ENCODE measurements around the gene RHOT2. TPM values are rescaled to one million over a fixed set of nuclear protein-coding genes. Genes with fewer than 3 reads are reported as not detected.
A peak's percentile ranks its signal among the peaks of the same experiment; 100 is the strongest.

The RHOT2 gene
- polyA plus RNA-seq, 6 donors from 2014 or later, result 22.1 to 49.1 (median 35.0) TPM

GRCh38 chr16:680625-680945, 12.7 kb downstream of the RHOT2 start:
- peak overlapping the region in 3 of 6 donors; percentile 29 to 65 (median 51) for H3K27ac Mint-ChIP-seq
- H3K27me3 Mint-ChIP-seq, result peaks cover 0 to 9% (median 0%) of the 10 kb centered on the region in 3 donors
- ATAC-seq (ENCODE audit: low read depth in 2 of 2), result no peak
- peak overlapping the region; percentile 71 to 93 (median 83) for H3K4me3 Mint-ChIP-seq
- no peaks in the 10 kb centered on the region for H3K36me3 Mint-ChIP-seq
- H3K4me1 Mint-ChIP-seq, result peaks cover 4 to 31% (median 30%) of the 10 kb centered on the region in 3 donors
- DNase-seq, result no peak
- H3K9me3 Mint-ChIP-seq, result no peaks in the 10 kb centered on the region

DNA sequence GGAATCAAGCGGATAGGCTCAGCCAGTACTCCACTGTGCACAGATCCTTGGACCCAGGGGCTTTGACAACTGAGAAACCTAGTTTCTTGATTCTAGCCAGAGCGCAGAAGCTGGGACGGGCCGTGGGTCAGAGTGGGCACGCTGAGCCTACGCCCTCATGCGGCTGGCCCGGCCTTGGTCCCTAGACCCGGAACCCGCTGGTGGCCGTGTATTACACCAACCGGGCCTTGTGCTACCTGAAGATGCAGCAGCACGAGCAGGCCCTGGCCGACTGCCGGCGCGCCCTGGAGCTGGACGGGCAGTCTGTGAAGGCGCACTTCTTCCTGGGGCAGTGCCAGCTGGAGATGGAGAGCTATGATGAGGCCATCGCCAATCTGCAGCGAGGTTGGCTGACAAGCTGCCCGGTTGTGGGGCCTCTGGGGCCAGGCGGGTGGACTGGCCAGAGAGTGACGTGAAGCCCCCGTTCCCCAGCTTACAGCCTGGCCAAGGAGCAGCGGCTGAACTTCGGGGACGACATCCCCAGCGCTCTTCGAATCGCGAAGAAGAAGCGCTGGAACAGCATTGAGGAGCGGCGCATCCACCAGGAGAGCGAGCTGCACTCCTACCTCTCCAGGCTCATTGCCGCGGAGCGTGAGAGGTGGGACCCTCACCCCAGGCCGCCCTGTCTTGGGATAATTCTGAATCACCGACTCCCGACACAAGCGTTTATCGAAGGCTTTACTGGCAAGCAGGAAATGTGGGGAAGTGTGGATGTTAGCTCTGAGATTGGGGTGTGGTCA, 13.2 kb downstream of the RHOT2 start:
- Mint-ChIP-seq H3K4me1 (peaks cover 4 to 35% (median 34%) of the 10 kb centered on the region in 3 donors), H3K36me3 (no peaks in the 10 kb centered on the region), H3K27me3 (peaks cover 0 to 9% (median 0%) of the 10 kb centered on the region in 3 donors), H3K27ac (peak overlapping the region in 2 of 6 donors; percentile 29 to 56), H3K4me3 (peak overlapping the region; percentile 68 to 93 (median 83)), H3K9me3 (no peaks in the 10 kb centered on the region)
- DNase-seq (no peak), ATAC-seq (ENCODE audit: low read depth in 2 of 2) (no peak)

GRCh38 chr16:681746-682427, 14.0 kb downstream of the RHOT2 start:
- H3K9me3 Mint-ChIP-seq, result no peaks in the 10 kb centered on the region
- H3K36me3 Mint-ChIP-seq, result no peaks in the 10 kb centered on the region
- peak overlapping the region in 3 of 6 donors; percentile 24 to 81 (median 54) for H3K27ac Mint-ChIP-seq
- H3K27me3 Mint-ChIP-seq, result peaks cover 0 to 6% (median 0%) of the 10 kb centered on the region in 3 donors
- ATAC-seq (ENCODE audit: low read depth in 2 of 2) (no peak), DNase-seq (no peak)
- peaks cover 4 to 38% (median 36%) of the 10 kb centered on the region in 3 donors for H3K4me1 Mint-ChIP-seq
- H3K4me3 Mint-ChIP-seq, result peak overlapping the region; percentile 68 to 89 (median 82)

- Mint-ChIP-seq H3K4me3 (peak overlapping the region; percentile 68 to 89 (median 82)), H3K36me3 (no peaks in the 10 kb centered on the region), H3K9me3 (no peaks in the 10 kb centered on the region), H3K27ac (peak overlapping the region in 4 of 6 donors; percentile 32 to 83 (median 69)), H3K27me3 (no peaks in the 10 kb centered on the region), H3K4me1 (peaks cover 4 to 38% (median 38%) of the 10 kb centered on the region in 3 donors)
- DNase-seq (no peak), ATAC-seq (ENCODE audit: low read depth in 2 of 2) (no peak)
These were observed 14.8 kb downstream of the RHOT2 start for GRCh38 chr16:682493-683395.

DNA sequence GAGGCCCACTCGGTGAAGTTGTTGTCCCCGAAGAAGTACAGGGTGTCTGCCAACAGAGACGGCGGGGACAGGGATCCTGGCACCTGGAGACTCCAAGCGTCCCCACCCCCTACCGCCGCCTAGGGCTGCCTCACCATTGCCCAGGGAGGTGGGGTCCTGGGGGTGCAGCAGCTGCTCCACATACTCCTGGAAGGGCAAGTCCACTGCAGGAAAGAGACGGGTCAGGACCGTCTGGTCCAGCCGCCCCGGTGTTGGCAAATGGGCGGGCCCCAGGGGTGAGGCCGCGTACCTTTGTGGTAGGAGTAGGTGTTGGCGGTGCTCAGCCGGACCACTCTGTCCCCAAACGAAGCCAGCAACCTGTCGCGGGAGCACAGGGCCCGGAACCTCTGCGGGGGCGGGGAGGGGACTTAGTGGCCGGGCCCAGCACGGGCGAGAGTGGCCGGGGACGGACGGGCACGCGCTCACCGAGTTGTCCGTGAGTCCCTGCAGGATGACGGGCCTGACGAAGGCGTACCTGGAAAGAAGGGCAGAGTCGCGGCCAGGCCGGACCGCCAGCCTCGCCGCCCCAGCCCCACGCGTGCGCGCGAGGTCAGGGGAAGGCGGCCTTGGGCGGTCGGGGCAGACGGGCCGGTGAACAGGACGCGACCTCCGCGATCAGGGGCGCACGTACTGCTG, 15.6 kb downstream of the RHOT2 start:
- Mint-ChIP-seq H3K27ac (peak overlapping the region in 3 of 6 donors; percentile 32 to 83 (median 82)), H3K4me1 (peaks cover 4 to 42% (median 38%) of the 10 kb centered on the region in 3 donors)

DNA sequence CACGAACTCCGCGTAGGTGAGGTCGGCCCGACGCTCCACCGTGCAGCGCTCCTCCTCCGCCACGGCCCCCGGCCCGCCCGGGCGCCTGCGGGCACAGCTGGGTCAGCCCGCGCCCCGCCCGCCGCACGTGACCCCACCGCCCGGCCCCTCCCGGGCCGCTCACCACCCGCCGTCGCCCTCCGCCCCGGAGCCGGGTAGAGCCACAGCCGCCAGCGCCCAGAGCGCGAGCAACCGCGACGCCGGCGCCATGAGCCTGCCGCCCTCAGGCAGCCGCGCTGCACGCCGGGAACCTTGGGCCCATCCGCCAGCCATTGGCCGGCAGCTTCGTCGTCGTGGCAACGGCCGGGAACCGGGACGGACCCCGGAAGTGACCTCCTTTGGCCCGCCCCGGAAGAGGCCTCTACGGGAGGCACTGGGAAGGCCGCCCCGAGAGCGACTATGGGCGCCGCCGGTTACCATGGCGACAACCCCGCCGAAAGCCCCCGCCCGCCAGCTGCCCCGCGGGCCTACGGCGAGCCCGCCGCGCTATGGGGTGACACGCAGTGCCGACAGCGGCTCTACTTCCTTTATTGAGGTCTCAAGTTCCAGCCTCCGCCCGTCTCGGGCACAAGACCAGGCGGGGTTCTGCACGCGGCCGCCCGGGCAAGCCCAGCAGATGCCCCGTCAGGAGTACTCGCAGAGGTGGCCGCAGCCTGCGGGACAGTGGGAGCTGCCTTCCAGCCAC, 16.3 kb downstream of the RHOT2 start, which contains the start of gene JMJD8:
Gene JMJD8, minus strand, starts transcription at position 264 of the 724 bp plus-strand sequence. Its CDS starts 15 bp downstream, at position 249.
- Mint-ChIP-seq H3K4me1 (peaks cover 8 to 45% (median 45%) of the 10 kb centered on the region in 3 donors), H3K27ac (peak within 1 kb of the TSS; percentile 33 to 93 (median 74)), H3K4me3 (peak within 1 kb of the TSS; percentile 77 to 91 (median 85)), H3K27me3 (no peaks in the 10 kb centered on the region), H3K9me3 (no peaks in the 10 kb centered on the region), H3K36me3 (no peaks in the 10 kb centered on the region)
- peak; percentile 96 for DNase-seq
- peak; percentile 78 to 79 for ATAC-seq (ENCODE audit: low read depth in 2 of 2)

More for the DNA sequence above, 15.6 kb downstream of the RHOT2 start:
- Mint-ChIP-seq H3K36me3 (no peaks in the 10 kb centered on the region), H3K9me3 (no peaks in the 10 kb centered on the region), H3K27me3 (no peaks in the 10 kb centered on the region), H3K4me3 (peak overlapping the region; percentile 68 to 89 (median 82))
- DNase-seq (no peak), ATAC-seq (ENCODE audit: low read depth in 2 of 2) (no peak)

DNA sequence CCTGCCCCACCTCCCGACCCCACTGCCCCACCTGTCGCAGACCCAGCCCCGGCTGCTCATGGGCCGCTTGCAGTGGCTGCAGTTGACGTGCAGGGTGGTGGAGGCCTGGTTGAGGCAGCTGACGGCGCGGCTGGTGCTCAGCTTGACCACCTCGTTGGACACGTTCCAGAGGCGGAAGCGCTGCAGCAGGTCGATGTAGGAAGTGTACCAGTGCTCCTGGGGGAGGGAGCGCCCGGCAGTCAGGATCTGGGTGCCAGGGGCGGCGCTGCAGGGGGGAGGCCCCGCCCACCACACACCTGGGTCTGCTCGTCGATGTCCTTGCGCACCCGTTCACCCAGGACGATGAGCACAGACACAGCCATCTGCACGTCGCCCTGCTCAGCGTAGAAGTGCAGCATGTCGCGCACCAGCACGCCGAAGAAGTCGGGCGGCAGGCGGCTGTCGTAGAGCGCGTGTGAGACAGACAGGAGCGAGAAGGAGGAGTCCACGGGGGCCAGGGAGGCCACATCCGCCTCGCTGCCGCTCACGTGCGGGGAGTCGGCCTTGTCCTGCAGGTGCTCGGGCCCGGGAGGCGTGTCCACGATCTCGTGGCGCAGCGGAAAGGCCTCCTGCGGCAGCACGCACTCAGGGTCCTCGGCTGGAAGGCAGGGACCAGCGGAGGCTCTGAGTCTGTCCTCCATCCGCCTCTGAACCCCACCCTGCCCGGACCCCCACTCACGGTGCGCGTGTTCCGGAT, 17.2 kb downstream of the RHOT2 start:
- DNase-seq, result no peak
- H3K4me3 Mint-ChIP-seq, result peak overlapping the region in 1 of 8 donors; percentile 79
- H3K27ac Mint-ChIP-seq, result peak overlapping the region in 2 of 6 donors; percentile 70 to 83
- no peaks in the 10 kb centered on the region for H3K9me3 Mint-ChIP-seq
- H3K4me1 Mint-ChIP-seq, result peaks cover 9 to 53% (median 49%) of the 10 kb centered on the region in 3 donors
- H3K27me3 Mint-ChIP-seq, result no peaks in the 10 kb centered on the region
- ATAC-seq (ENCODE audit: low read depth in 2 of 2), result no peak
- H3K36me3 Mint-ChIP-seq, result no peaks in the 10 kb centered on the region

DNA sequence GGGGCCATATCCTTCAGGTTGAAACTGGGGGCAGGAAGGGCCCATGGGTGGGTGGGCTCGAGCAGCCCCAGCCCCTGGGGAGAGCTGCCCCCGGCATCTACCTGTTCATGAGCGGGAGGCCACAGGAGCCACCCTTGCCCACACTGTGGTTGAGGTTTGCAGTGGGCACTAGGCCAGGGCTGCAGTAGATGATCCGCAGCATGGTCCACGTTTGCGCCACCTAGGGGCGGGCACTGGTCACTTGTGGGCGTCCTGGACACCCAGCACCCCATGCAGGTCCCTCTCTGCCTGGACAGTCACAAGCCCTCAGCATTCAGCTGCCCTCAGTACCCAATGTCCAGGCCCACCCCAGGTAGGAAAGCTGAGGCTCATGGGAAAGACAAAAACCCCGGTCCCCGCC, 18.0 kb downstream of the RHOT2 start:
- Mint-ChIP-seq H3K4me1 (peaks cover 14 to 58% (median 49%) of the 10 kb centered on the region in 3 donors), H3K36me3 (no peaks in the 10 kb centered on the region), H3K27ac (peak overlapping the region in 3 of 6 donors; percentile 63 to 77 (median 76)), H3K27me3 (no peaks in the 10 kb centered on the region), H3K9me3 (no peaks in the 10 kb centered on the region), H3K4me3 (peak overlapping the region in 6 of 8 donors; percentile 19 to 79 (median 62))
- DNase-seq (no peak), ATAC-seq (ENCODE audit: low read depth in 2 of 2) (no peak)

- Mint-ChIP-seq H3K4me3 (peak overlapping the region in 3 of 8 donors; percentile 6 to 59 (median 53)), H3K27ac (peak overlapping the region in 1 of 6 donors; percentile 77), H3K4me1 (peaks cover 17 to 54% (median 42%) of the 10 kb centered on the region in 3 donors), H3K9me3 (no peaks in the 10 kb centered on the region), H3K36me3 (no peaks in the 10 kb centered on the region), H3K27me3 (no peaks in the 10 kb centered on the region)
- DNase-seq (no peak), ATAC-seq (ENCODE audit: low read depth in 2 of 2) (no peak)
These were observed 18.7 kb downstream of the RHOT2 start for GRCh38 chr16:686459-687260.

DNA sequence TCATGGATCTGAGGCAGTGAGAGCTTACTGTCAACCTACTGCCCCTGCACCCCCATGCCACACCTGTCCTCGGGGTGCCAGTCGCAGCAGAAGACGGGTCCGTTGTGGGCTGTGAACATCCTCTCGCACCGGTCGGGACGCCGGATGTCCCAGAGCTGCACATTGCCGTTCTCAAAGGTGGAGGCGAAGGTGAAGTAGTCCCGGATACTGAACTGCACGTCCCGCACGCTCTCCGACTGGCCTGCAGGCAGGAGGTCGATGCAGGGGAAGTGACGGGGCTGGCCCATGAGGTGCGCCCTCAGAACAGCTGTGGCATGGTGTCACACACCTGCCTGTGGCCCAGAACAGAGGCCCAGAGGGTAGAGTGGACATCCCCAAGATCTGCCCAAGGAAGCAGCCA, 19.6 kb downstream of the RHOT2 start:
- Mint-ChIP-seq H3K27ac (no peak overlapping the region), H3K9me3 (no peaks in the 10 kb centered on the region), H3K36me3 (no peaks in the 10 kb centered on the region), H3K4me3 (peak overlapping the region in 4 of 8 donors; percentile 25 to 72 (median 55)), H3K27me3 (peaks cover 0 to 6% (median 1%) of the 10 kb centered on the region in 3 donors), H3K4me1 (peaks cover 17 to 45% (median 36%) of the 10 kb centered on the region in 3 donors)
- DNase-seq, result no peak
- ATAC-seq (ENCODE audit: low read depth in 2 of 2), result no peak
